HepG2 (cell line): Measurements from ENCODE around the gene FIBCD1. TPM values are rescaled to one million over a fixed set of nuclear protein-coding genes. Genes with fewer than 3 reads are reported as not detected.

Experiments used
- ATAC-seq: fragments of 200-7000 bp; cut with Tn5 transposase; 3 replicates; pipeline ENCODE4 v1.9.1; 2020; ENCODE audit warnings: mild to moderate bottlenecking, moderate library complexity
- BruUV-seq: library from RNA; stranded (reverse); fragments of 400-500 nt; replicated peaks from 2 replicates; lab custom pipeline; 2021; lab: Mats Ljungman, UMichigan
- CTCF ChIA-PET: fragments of 300-600 bp; formaldehyde crosslinking; extraction: SDS; loops from one replicate; lab custom pipeline; 2021; ENCODE audit warnings: low total read pairs, inconsistent platforms, low intra/inter-chr PET ratio; lab: Yijun Ruan, JAX
- POLR2A ChIA-PET: fragments of 350-600 bp; sonication (Branson Sonifier 250); formaldehyde crosslinking; loops from one replicate; lab custom pipeline; 2020; ENCODE audit warnings: antibody characterized with exemption, inconsistent platforms; lab: Yijun Ruan, JAX
- DNase-seq: peaks from one replicate; pipeline ENCODE4 v3.0.0-alpha.2; 2015; ENCODE audit warnings: low spot score
- FAIRE-seq: peaks from 3 replicates; lab custom pipeline; 2011; peaks lifted over from hg19 to GRCh38; lab: Jason Lieb, UNC
- H2AFZ ChIP-seq: one replicate; pipeline ENCODE4 v1.6.1; 2011; ENCODE audit warnings: low read length, inconsistent platforms
- H3K27ac ChIP-seq: fragments of 300-600 bp; 3 replicates; pipeline ENCODE4 v1.8.0; 2011; ENCODE audit warnings: mixed run types, mild to moderate bottlenecking, mixed read lengths, low read length, inconsistent platforms; ENCODE audit not compliant: insufficient read depth; ENCODE audit errors: extremely low read length
- H3K27me3 ChIP-seq, 2 experiments: fragments of 200-600 bp in 1 of 2; 2 replicates in 1 of 2; 3 replicates in 1 of 2; pipeline versions ENCODE4 v1.6.0 to v1.8.0; 2011; ENCODE audit warnings: low read length in 2 of 2, mild to moderate bottlenecking in 2 of 2, moderate library complexity in 2 of 2, inconsistent platforms in 1 of 2; ENCODE audit not compliant: insufficient read depth in 2 of 2, control insufficient read depth in 1 of 2
- H3K36me3 ChIP-seq, 2 experiments: fragments of 200-600 bp in 1 of 2; replicated peaks in 1 of 2; 2 replicates in 1 of 2; 3 replicates in 1 of 2; pipeline versions ENCODE4 v1.5.1 to v1.8.0; 2011; ENCODE audit warnings: low read length in 2 of 2, inconsistent platforms in 1 of 2; ENCODE audit not compliant: insufficient read depth in 2 of 2, control insufficient read depth in 1 of 2
- H3K4me1 ChIP-seq: 2 replicates; pipeline ENCODE4 v1.5.1; 2012; ENCODE audit warnings: low read length, inconsistent platforms; ENCODE audit not compliant: insufficient read depth
- H3K4me2 ChIP-seq: 2 replicates; pipeline ENCODE4 v1.6.0; 2011; ENCODE audit warnings: low read depth, low read length, inconsistent platforms
- H3K4me3 ChIP-seq, 3 experiments: fragments of 200-600 bp in 1 of 3; sonication (generic), shearing (Covaris generic) in 1 of 3; replicated peaks in 1 of 3; 2 replicates each; pipeline ENCODE4 v1.5.1; 2011 to 2016; ENCODE audit warnings: low read length in 3 of 3, inconsistent platforms in 2 of 3, low read depth in 2 of 3, mild to moderate bottlenecking in 2 of 3, control low read depth in 1 of 3, mixed read lengths in 1 of 3; ENCODE audit not compliant: insufficient read depth in 1 of 3
- H3K79me2 ChIP-seq: one replicate; pipeline ENCODE4 v1.6.1; 2011; ENCODE audit warnings: low read length, inconsistent platforms; ENCODE audit not compliant: insufficient read depth
- H3K9ac ChIP-seq: 2 replicates; pipeline ENCODE4 v1.6.0; 2011; ENCODE audit warnings: mild to moderate bottlenecking, low read depth, low read length, inconsistent platforms; ENCODE audit not compliant: insufficient read depth
- H3K9me3 ChIP-seq: 2 replicates; pipeline ENCODE4 v1.5.1; 2012; ENCODE audit warnings: mild to moderate bottlenecking, low read length
- H4K20me1 ChIP-seq: 2 replicates; pipeline ENCODE4 v1.6.0; 2011; ENCODE audit warnings: inconsistent platforms, mild to moderate bottlenecking, low read length, moderate library complexity; ENCODE audit not compliant: insufficient read depth
- AGO2 ChIP-seq: fragments of 200-400 bp; formaldehyde crosslinking; optimal IDR thresholded peaks from 2 replicates; pipeline ENCODE3; 2017; ENCODE audit warnings: mild to moderate bottlenecking, low read depth, low read length, moderate library complexity
- GLI4 ChIP-seq: sonication (generic); formaldehyde crosslinking; IDR thresholded peaks from 2 replicates; pipeline ENCODE4 v1.5.1; 2020; ENCODE audit warnings: missing genetic modification reagents, mild to moderate bottlenecking, moderate library complexity, borderline replicate concordance
- HMG20B ChIP-seq: conservative IDR thresholded peaks from 2 replicates; pipeline ENCODE4 v1.6.1; 2016; ENCODE audit warnings: missing genetic modification reagents, missing compliant biosample characterization
- ZBTB33 ChIP-seq: sonication (generic); formaldehyde crosslinking; IDR thresholded peaks from 2 replicates; pipeline ENCODE4 v1.4.0; 2020; ENCODE audit warnings: missing genetic modification reagents
- ZNF274 ChIP-seq: sonication (generic); formaldehyde crosslinking; IDR thresholded peaks from 2 replicates; pipeline ENCODE4 v1.5.1; 2020; ENCODE audit warnings: mild to moderate bottlenecking, missing genetic modification reagents
- WGBS: methylation state at CpG from one replicate; pipeline ENCODE4 v1.1.6; 2017; ENCODE audit warnings: low lambda C conversion rate; 5-methylcytosine and 5-hydroxymethylcytosine counted together
- in situ Hi-C: cut with HindIII; loops from 2 replicates; pipeline ENCODE4 v1.10.0; 2017; ENCODE audit warnings: low pct_unique_long_range_greater_than_20kb; ENCODE audit not compliant: extremely low pct_ligation_motif_present
- intact Hi-C: fragments of 100-400 bp; cut with micrococcal nuclease; formaldehyde crosslinking; loops from one replicate; pipeline ENCODE4 v1.10.0; 2022; ENCODE audit not compliant: unreplicated experiment
- polyA plus RNA-seq, 8 experiments: library from polyadenylated mRNA; depleted of rRNA in 3 of 8; stranded (reverse) in 7 of 8; unstranded in 1 of 8; fragments of >200 nt; fragmentation: Illumina TruSeq in 4 of 8; extraction: Trizol in 4 of 8; gene quantifications; 2 replicates each; pipeline versions ENCODE4 v1.2.1 to v1.2.3, GENCODE V29; 2011 to 2016; ENCODE audit warnings: low read depth in 4 of 8, missing spikeins in 1 of 8, mixed read lengths in 1 of 8; ENCODE audit not compliant: insufficient read depth in 1 of 8
- total RNA-seq, 5 experiments: library from RNA; depleted of rRNA; stranded (reverse); fragments of >200 nt; fragmentation: Illumina TruSeq; extraction: Trizol; gene quantifications; 2 replicates each; pipeline ENCODE4 v1.2.3, GENCODE V29; 2016; ENCODE audit warnings: low read depth in 1 of 5
- TF ChIP-seq, protein P1 (sequence below): IDR thresholded peaks from 2 replicates; pipeline ENCODE4 v1.6.1; 2016
- TF ChIP-seq, protein P2 (sequence below), 2 experiments: sonication (generic) in 1 of 2; formaldehyde crosslinking in 1 of 2; IDR thresholded peaks; 2 replicates each; pipeline versions ENCODE4 v1.6.1 to v1.9.0; 2014 to 2022; ENCODE audit warnings: antibody characterized with exemption in 1 of 2, borderline replicate concordance in 1 of 2, inconsistent platforms in 1 of 2, low read depth in 1 of 2, missing genetic modification reagents in 1 of 2

FIBCD1 gene
- total and polyA plus RNA-seq, 2 of the 13 experiments (the other 11 are each of a cell fraction or from before 2014, with no cell fraction given) = 0.55 to 0.89 TPM

DNA sequence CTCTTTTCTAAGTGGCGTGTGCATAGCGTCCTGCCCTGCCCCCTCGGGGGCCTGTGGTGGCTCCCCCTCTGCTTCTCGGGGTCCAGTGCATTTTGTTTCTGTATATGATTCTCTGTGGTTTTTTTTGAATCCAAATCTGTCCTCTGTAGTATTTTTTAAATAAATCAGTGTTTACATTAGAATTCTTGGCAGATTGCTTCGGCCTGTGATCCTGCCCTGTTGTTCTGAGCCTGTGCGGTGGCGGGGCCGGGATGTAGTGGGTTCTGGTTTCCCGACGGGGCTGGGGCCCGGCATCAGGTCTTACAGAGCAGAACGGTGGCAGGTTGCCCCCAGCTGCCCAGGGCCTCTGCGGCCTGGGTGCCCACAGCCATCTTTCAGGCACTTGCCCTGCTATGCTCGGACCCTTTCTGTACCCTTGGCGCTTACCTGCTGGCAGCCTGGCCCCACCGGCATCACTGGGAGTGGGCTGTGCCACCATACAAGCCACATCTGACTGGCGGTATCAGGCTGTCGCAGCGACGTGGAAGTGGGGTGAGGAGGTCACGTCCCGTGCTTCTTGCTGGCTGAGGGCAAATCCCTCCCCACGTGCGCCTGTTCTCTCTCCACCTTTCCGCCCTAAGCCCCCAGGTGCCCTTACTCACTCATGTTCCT is 51.4 kb downstream of the FIBCD1 start:
- FAIRE-seq (no peak), ATAC-seq (no peak), DNase-seq (no peak)
- ChIA-PET CTCF (no interaction called here), POLR2A (interaction anchor here (0.5 kb wide), 1 partner anchor 236 kb away, joined by 3 read pairs; no protein-coding TSS in a partner anchor)
- no peak overlapping the region for H2AFZ ChIP-seq
- no peak overlapping the region for H3K9ac ChIP-seq
- no peak overlapping the region for H3K27ac ChIP-seq
- H4K20me1 ChIP-seq = 0 out of 2 replicates have a peak, but pooled peaks cover 3% of the 10 kb centered on the region
- 97% methylated on average over 21 of the region's 25 CpGs for WGBS
- intact Hi-C loops = no loop called here
- peaks cover 14 to 66% of the 10 kb centered on the region in 2 experiments for H3K36me3 ChIP-seq
- in situ Hi-C loops = no loop called here
- no peaks in the 10 kb centered on the region for H3K9me3 ChIP-seq
- no TSS peak for BruUV-seq
- H3K4me2 ChIP-seq = no peak overlapping the region
- no peaks in the 10 kb centered on the region for H3K79me2 ChIP-seq
- no peaks in the 10 kb centered on the region for H3K4me1 ChIP-seq
- H3K27me3 ChIP-seq = no peaks in the 10 kb centered on the region
- TF ChIP-seq ZNF274 (CRISPR knock-in tag) (no peak), GLI4 (CRISPR knock-in tag) (no peak), AGO2 (peak; percentile 77)
- TF ChIP-seq, protein P1, sequence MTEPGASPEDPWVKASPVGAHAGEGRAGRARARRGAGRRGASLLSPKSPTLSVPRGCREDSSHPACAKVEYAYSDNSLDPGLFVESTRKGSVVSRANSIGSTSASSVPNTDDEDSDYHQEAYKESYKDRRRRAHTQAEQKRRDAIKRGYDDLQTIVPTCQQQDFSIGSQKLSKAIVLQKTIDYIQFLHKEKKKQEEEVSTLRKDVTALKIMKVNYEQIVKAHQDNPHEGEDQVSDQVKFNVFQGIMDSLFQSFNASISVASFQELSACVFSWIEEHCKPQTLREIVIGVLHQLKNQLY (CRISPR knock-in tag) = no peak
- no peak overlapping the region for H3K4me3 ChIP-seq

- H3K4me3 ChIP-seq = no peak overlapping the region
- H3K9me3 ChIP-seq = no peaks in the 10 kb centered on the region
- no peaks in the 10 kb centered on the region for H3K79me2 ChIP-seq
- peaks cover 16 to 71% of the 10 kb centered on the region in 2 experiments for H3K36me3 ChIP-seq
- CTCF ChIA-PET = no interaction called here
- no peak for ATAC-seq
- H3K4me1 ChIP-seq = no peaks in the 10 kb centered on the region
- FAIRE-seq = no peak
- no TSS peak for BruUV-seq
- H3K4me2 ChIP-seq = no peak overlapping the region
- POLR2A ChIA-PET = interaction anchor here (0.5 kb wide), 1 partner anchor 237 kb away, joined by 3 read pairs; no protein-coding TSS in a partner anchor
- H3K9ac ChIP-seq = no peak overlapping the region
- H2AFZ ChIP-seq = no peak overlapping the region
- intact Hi-C loops (no loop called here), in situ Hi-C loops (no loop called here)
- WGBS = 95% methylated on average over 16 of the region's 23 CpGs
- no peak for DNase-seq
- H3K27me3 ChIP-seq = no peaks in the 10 kb centered on the region
- H3K27ac ChIP-seq = no peak overlapping the region
- 0 out of 2 replicates have a peak, but pooled peaks cover 3% of the 10 kb centered on the region for H4K20me1 ChIP-seq
- TF ChIP-seq ZBTB33 (CRISPR knock-in tag) (no peak), HMG20B (CRISPR knock-in tag) (no peak)
- TF ChIP-seq, protein P2, sequence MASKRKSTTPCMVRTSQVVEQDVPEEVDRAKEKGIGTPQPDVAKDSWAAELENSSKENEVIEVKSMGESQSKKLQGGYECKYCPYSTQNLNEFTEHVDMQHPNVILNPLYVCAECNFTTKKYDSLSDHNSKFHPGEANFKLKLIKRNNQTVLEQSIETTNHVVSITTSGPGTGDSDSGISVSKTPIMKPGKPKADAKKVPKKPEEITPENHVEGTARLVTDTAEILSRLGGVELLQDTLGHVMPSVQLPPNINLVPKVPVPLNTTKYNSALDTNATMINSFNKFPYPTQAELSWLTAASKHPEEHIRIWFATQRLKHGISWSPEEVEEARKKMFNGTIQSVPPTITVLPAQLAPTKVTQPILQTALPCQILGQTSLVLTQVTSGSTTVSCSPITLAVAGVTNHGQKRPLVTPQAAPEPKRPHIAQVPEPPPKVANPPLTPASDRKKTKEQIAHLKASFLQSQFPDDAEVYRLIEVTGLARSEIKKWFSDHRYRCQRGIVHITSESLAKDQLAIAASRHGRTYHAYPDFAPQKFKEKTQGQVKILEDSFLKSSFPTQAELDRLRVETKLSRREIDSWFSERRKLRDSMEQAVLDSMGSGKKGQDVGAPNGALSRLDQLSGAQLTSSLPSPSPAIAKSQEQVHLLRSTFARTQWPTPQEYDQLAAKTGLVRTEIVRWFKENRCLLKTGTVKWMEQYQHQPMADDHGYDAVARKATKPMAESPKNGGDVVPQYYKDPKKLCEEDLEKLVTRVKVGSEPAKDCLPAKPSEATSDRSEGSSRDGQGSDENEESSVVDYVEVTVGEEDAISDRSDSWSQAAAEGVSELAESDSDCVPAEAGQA (IDR thresholded peaks at IDR 0.05; ENCODE audit: low read depth) = no peak
- TF ChIP-seq, protein P2 (CRISPR knock-in tag; IDR thresholded peaks at IDR 0.05; ENCODE audit: borderline replicate concordance) = no peak
Measured at GRCh38 chr9:130886981-130887380, 52.1 kb downstream of the FIBCD1 start.
